Kasumi-1 (cell line): ENCODE measurements around the gene ST7.

Experiments
- DNase-seq, 2 experiments: peaks; one replicate each; lab custom pipeline; 2025; lab: John Stamatoyannopoulos, UW

ST7 gene

DNA sequence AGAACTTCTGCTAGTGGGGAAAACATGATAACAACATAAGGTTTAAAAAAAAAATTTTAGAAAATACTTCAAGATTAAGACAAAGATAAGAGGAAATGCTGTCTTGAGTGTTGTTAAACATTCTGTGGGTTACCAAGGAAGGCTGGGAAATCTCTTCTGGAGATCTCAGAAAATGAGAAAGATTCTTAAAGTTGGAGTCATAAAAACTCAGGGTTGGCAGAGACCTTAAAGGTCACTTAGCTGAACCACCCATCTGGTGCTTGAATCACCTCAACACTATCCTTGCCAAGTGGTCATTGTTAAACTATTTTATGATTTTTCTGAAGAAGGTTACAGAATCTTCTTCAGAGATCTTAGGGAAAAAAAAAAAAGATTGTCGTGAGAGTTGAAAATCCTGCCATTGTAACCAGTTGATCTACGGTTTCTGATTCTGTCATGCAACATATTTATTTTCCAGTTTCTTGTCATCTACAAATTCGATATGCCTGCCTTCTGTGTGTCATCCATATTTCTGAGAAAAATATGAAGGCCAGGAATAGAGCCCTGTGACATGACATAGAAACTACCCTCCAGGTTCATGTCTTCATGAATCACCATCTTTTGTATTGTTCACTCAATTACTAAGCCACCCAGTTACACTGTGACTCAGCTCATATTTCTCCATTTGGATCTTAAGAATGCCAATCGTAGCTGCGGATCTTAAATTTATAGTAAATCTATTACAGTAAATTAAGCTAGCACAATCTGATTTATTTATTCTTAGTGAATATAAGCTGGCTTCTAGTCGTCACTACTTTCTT is 179.2 kb downstream of the ST7 start:
- DNase-seq: no peak

DNA sequence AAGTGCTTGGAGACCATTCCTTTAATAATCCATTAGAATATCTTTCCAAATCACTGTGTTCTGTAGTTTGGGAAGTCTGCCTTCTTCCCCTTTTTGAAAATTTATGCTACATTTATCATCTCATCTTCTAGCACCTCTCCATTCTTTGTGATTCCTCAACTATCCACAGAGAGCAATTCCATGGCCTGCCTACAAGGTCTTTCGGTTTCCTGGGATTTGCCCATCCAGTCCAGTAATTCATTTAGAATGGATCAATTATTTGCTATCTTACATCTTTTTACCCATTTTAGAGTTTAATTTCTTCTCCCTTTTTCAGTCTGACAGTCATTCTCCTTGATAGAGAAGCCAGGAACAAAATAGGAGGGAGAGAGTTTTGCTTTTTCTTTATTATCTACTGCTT is 179.8 kb downstream of the ST7 start:
- DNase-seq: no peak

DNA sequence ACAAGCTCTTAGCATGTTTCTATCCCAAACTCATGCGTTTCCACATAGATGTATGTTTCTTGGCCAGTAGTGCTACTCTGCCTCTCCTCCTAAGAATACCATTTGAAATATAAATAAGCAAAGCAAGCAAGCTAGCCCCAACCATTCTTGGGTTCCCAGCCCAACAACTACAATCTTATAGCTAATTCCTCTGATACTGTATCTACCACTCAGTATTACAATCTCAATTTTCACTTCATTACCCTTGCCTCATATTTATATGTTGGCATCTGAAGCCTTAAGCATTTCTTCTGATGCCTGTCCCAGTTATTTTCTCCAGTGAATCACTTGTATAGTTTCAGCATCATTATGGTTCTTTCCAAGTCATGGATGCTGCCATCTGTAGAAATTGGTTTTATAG is 181.1 kb downstream of the ST7 start:
- no peak for DNase-seq

DNA sequence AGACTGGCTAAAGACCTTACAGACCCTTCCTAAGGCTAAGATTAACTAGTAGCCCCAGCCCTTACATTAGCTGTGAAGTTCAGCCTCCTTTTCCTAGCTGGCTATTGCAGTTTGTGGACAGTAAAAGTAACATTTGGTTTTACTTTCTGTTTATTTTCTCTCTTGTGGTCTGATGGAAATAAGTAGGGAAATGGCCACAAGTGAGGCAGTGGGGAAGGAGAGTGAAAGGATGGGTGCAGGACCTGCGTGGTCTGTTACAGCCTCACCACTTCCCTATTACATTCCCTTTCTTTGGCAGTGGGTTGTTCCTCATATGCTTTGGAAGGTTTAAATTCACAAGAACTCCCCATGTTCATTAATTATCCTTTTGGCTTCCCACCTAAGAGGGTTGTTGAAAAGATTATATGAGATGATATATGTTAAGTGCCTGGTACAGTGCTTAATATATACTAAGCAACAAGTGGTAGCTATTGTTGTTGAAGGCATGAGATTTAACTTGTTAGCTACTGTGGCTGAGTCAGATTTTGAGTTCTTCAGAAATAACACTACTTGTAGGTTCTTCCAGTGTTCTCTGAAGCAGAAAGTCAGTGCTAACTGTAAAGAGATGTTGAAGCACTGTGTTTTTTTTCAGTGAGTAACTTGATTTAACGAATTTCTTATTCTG is 181.7 kb downstream of the ST7 start:
- peak; percentile 48 to 65 for DNase-seq

DNA sequence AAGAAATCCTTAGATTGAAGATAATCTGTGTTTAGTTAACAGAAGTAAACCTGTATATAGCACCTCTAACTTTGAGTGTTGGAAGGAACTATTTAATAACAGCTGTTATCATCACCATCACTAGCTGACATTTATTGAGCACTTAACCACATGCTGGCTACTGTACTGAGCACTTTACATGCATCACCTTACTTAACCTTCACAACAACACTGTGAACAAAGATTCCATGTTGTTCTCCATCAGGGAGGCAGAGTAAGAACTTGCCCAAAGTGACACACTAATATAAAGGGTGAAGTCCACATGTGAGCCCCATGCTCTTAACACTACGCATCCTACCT is 182.2 kb downstream of the ST7 start:
- DNase-seq: no peak

DNA sequence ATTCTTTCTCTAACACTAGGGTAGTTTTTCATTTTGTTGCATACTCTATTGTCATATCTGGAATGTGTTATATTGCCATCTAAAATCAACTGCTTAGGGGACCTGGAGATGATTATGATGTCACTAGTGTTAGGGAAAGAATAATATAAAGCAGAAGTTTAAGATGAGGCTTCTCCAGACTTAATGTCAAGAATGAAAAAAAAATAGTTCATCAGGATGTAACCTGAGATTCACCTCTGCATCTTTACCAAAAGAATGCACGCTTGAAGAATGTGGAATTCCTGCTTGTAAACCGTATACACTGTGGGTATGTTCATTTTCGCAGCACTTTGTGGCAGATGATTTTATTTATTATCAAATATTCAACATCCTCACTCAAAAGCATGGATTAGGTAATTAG is 184.6 kb downstream of the ST7 start:
- no peak for DNase-seq

DNA sequence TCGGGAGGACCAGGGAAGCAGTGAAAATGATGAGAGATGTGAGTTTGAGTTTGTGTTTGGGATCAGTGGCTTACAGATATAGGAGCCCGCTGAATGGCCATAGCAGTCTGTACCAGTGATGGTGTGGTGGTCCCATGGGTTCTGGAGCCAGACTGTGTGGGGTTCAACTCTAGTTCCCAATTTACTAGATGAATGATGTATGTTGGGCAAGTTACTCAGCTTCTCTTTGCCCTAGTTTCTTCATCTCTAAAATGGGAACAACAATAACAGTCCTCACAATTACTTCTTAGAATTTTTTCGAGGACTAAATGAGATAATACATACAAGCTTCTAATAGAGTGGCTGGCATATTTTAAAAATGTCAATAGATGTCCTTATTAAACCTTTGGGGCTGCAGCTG is 185.2 kb downstream of the ST7 start:
- DNase-seq: no peak

DNA sequence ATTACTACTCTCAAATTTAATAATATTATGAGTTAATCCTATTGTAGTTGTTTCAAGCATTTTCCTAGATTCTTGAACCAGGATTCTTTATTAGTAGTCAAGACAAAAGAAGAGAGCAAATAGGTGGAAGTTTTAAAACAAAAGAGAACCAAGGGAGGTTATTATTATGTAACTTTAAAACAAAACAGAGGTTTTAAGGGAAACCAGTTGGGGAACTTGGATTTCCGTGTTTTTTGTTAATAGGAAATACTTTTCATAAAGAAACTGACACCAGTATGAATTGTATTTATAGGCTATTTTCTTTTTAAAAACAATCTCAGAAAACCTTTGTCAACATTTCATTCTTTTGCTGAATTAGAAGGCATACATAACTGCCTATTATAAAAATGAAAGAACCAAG is 185.7 kb downstream of the ST7 start:
- DNase-seq: no peak

DNA sequence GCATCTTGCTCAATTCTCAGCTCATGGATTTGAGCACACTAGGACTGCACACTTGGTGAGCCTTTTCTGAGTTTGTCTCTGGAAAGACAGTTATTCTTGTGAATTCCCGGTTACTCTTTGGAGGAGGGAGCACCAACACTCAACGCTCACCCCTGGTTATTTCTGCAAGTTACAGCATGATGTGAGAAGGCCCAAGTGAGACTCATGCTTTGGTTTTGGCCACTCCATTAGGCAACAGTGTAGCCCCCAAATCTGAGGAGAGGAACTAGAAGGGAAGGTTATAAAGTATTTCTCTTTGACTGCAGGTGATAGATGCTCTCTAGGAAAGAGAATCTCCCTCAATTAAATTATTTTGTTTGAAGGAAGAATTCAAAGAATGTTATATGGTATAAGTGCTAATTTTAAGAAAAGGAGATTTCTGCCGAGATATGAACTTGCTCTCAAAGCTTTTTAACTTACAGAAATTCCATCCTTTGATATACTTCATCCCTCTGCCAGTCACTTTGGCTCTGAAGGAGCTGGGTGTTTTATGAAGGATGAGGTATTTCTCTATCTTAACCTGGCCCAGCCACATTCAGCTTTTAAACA is 186.2 kb downstream of the ST7 start:
- DNase-seq: no peak

DNA sequence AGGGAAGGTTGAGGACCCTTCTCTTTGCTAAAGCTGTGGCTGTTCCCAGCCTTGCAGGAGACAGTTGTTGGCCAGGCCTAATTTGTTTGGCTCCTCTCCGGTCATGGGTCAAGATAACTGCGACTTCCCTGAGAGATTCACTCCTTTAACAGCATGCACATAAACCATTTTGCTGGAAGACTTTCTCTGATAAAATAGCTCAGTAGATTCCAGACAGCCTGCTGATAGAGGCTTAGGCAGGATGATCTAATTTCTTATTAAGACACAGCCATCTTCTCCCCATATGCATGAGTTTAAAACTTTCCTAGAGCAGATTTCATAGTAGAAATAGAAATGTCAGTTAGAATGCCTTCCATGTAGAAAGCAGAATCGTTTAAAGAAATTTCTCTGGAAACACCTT is 187.6 kb downstream of the ST7 start:
- DNase-seq: no peak

DNA sequence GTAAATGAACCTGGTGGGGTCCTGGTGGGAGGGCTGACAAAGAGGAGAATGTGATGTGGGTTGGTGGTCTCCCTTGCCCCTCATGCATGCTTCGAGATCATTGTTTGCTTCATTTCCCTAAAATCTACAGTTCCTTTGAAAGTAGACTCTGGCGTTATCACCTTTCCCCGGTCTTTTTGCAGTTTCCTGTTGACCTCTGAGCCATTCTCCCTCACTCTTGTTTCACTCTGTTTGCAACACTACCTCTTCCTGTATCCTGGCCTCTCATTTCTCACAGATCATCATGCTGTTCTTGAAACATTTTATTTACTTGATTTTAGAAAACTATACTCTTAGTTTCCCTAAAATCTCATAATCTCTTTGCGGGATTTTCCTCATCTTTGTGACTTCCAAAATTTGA is 189.8 kb downstream of the ST7 start:
- no peak for DNase-seq

DNA sequence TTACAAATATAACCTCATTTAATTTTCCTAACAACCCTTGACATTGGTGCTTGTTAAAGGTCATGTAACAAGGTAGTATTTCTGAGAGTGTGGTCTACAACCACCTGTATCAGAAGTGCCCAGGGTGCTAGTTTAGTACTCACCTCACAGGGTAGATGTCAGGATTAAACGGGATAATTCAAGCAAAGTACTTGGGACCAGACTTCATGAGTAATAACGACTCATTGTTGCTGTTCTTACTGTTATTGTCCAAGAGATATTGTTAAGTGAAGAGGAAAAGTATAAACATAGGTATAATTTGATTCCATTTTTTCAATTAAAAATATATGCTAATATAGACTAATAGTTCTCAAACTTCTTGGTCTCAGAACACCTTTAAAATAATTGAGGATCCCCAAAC is 190.3 kb downstream of the ST7 start:
- no peak for DNase-seq

DNA sequence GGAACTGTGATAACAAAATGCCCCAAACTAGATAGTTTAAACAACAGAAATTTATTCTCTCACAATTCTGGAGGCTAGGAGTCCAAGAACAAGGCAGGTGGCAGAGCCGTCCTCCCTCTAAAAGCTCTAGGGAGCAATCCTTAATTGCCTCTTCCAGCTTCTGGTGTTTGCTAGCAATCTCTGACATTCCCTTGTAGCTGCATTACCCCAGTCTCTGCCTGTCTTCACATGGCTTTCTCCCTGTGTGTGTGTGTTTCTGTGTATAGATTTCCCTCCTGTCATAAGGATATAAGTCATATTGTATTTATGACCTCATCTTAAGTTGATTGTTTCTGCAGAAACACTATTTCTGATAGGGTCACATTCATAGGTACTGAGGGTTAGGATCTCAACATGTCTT is 192.0 kb downstream of the ST7 start:
- DNase-seq: no peak

DNA sequence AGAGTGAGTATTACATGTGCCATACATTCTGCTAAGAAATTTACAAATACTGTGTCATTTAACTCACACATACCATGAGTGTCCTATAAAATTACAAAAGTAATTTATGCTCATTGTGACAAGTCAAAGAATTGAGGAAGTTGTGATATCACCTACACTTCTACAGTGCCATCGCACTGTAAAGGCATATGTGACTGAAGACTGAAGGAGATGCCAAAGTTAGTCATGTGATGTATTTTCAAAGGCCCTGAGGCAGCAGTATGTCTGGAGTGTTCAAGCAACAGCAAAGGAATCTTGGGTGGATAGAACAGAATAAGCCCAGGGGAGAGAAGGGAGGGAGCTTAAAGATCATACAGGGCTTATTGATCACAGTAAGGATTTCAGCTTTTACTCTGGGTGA is 192.8 kb downstream of the ST7 start:
- DNase-seq: no peak

DNA sequence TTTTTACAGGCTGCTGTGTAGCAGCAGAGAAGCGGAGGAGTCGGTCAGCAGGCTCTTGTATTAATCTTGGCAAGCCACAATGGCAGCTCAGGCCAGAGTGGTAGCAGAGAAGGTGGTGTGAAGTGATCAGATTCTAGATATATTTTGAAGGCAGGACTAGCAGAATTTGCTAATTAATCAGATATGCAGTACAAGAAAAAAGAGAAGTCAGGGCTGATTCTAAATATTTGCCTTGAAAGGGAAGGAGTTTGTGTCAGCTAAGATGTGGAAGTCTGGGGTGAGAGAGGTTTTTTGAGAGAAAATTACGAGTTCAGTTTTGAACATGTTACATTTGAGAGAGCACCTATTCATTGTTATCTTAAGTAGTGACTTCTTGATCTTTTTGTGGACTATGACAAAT is 193.2 kb downstream of the ST7 start:
- DNase-seq: peak; percentile 13 to 22

DNA sequence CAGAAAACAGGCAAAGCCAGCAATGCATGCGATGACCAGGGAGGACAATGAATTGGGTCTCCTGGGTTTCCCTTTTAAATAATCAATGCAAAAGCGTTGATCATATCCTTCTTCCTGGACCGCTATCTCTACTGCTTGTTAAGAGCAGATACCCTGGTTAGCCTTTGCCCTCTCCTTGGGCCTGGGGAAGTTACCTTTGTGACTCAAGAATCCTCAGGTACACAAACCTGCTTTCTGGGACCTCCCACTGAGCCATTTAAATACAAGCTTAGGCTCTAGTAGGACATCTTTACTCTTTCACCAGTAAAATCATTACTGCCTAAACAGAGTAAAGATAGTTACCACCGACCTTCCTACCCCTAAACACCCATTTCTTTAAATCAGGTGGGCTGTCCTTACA is 195.7 kb downstream of the ST7 start:
- DNase-seq: no peak

DNA sequence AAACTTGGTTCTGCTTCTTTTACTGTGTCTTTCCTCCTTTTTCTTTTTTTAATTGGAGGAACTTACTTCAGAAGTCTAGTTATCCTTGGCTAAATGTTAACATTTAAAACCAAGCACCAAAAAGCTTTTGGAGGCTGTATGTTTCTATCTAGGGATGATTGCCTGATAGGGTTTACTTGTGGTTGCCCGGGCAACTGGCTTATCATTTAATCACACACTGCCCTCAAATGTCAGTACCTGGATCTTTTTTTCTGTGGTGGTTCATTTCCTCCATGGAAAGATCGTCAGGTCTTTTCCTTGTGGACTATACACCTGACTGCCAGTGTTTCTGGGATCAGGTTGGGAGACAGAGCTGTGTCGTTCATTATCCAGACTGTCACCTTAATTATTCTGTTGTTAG is 196.4 kb downstream of the ST7 start:
- DNase-seq: no peak

DNA sequence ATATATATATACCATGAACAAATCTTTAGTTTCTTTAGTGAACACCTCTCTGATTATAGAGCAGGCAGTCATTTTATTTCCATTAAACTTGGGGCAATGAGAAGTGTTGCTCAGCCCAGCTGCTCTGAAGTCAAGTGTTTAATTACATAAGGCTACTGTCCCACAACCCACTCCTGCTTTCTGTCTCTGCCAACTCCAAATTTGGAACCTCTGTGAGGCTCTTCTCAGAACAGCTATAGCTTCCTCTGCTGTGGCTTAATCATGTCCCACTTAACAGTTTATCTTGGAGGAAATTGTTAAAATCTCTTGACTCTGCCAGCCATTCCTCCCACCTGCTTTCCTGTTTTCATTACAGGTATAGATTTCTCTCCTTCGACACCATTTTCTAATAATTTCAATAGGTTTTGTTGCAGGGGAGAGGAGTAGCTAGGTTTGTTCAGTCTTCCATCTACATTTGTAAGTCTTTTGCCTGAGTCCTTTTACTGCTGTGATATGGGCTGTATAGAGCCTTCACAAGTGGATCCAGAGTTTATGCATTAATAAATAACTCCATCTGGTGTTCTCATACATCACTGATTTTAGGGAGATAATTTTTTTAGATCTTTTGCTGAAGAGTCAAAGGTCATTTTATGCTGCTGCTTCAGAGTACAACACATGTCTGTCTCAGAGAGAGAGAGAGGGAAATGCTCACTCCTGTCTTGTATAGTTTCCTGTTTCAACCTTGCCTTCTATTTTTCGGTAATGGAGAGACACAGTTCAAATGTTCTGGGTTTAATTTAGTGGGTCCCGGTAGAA is 199.1 kb downstream of the ST7 start:
- DNase-seq: peak in 1 of 2 experiments; percentile 2

DNA sequence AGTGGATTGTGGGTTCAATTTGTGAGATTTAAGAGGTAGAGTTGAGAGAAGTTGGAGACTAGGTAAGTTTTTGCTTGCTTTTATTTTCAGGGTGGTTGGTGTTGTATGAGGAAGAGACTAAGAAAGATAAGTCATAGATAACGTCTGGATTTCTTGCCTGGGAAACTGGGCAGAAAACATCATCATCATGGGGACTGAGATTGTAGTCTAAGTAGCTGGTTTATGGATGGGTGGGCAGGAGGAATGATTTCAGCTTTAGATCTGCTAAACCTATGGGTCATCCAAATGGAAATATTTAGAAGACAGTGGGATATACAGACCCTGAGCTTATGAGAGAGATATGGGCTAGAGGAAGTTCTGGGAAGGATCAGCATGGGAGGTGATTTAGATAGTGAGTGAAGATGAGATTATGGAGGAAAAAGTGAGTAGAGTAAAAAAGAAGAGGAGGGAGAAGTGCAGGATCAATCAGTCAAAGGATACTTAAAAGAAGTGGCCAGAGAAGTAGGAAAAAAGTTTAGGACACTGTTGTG is 199.8 kb downstream of the ST7 start:
- no peak for DNase-seq

DNA sequence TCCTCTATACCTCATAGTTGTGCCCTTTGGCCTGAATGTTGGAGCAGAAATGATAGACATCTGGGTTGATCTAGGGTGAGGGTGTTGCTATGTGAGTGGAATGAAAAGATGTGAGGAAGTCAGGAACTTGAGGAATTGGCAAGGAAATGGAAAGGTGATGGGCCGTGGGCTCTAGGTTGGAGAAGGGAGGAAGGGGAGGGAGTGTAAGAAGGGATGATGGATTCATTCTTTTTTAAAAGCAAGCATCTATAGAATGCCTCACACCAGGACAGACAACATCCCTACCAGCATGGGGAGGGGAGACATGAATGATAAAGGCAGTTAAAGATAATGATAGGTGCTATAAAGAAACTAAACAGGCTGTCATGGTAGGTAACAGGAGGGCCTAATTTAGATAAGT is 201.4 kb downstream of the ST7 start:
- no peak for DNase-seq

DNA sequence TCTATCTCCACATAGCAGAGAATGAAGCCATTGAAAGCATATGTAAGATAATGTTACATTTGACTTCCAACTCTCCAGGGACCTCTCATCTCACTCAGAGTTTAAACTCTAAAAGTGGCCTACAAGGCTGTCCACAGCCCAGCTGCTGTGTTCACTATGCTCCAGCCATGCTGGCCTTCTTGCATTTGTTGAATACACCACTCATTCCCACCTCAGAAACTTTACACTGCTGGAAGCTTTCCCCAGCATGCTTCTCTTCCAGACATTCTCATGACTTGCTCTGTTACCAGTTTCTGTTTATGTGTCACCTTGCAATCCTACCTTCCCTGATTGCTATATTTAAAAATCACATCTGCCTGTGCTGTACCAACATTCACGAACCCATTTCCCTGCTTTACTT is 202.4 kb downstream of the ST7 start:
- no peak for DNase-seq
